Sigmoid colon (tissue), 3 donors: ENCODE results near the gene USH2A.

ENCODE experiments used
- CTCF ChIP-seq, 4 experiments: fragments of 450-650 bp in 3 of 4; fragments of 200-600 bp in 1 of 4; IDR thresholded peaks; one replicate each; pipeline ENCODE4 v1.5.1; 2016 to 2019; ENCODE audit warnings: antibody characterized with exemption in 4 of 4, mild to moderate bottlenecking in 3 of 4, moderate library complexity in 2 of 4
- POLR2A ChIP-seq, 2 donors: fragments of 450-650 bp; IDR thresholded peaks; one replicate each; pipeline ENCODE4 v1.6.1; 2016; ENCODE audit warnings: antibody characterized with exemption in 2 of 2, mild to moderate bottlenecking in 2 of 2, moderate library complexity in 2 of 2

GRCh38 chr1:216057063-216057462 is 366.2 kb downstream of the USH2A start:
- no peak for TF ChIP-seq CTCF (IDR thresholded peaks at IDR 0.05)
- no peak for TF ChIP-seq POLR2A (IDR thresholded peaks at IDR 0.05)
